ENCODE measurements around the gene CELA2B.

Gene CELA2B

GRCh38 chr1:15526490-15527339 is 50.8 kb downstream of the CELA2B start, which contains the start of gene DNAJC16:
DNAJC16 (plus strand) TSS chr1:15526848; CDS start chr1:15529106, 2,258 bp downstream.
- DNase-seq = peak; percentile 92

GRCh38 chr1:15531003-15531402 is 55.1 kb downstream of the CELA2B start:
- DNase-seq = no peak

- DNase-seq = no peak
These were observed 55.8 kb downstream of the CELA2B start for GRCh38 chr1:15531682-15532081.

DNA sequence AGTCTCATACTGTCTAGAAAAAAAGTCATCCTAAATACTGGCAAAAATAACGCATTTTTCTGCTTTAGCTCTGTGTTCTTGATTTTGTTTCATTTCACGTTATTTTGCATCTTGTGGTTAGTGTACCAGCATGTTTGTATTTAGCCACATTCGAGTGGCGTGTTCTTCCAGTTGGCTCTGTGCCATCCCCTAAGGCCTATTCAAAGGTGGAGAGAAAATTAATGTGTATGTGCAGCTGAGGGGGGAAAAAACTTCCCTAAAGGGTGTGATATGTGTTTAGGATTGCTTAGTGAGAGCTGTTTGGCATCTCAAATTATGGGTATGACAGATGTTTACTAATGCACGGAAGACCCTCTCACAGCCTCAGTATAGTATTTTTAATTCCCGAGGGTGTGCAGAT is 62.9 kb downstream of the CELA2B start:
- no peak for DNase-seq

GRCh38 chr1:15540186-15540585 is 64.3 kb downstream of the CELA2B start:
- DNase-seq = no peak
